Gastrocnemius medialis (tissue), 4 donors: ENCODE data around the gene DDT. TPM values are rescaled to one million over a fixed set of nuclear protein-coding genes. Genes with fewer than 3 reads are reported as not detected.
"Not testable (repeated sequence)": the region's sequence is repeated elsewhere in the genome, so short reads cannot be mapped to it uniquely, and the experiment has no call there.

Experiments
- ATAC-seq, 2 donors: fragments of 150-250 bp; one replicate each; pipeline ENCODE4 v1.9.1; 2016
- DNase-seq, 2 donors: peaks; one replicate each; pipeline ENCODE4 v3.0.0-alpha.2; 2019
- H3K27ac ChIP-seq, 4 donors: fragments of 200-600 bp; sonication (generic); 1 replicate in 1 of 4; 2 replicates in 3 of 4; pipeline ENCODE4 v1.5.1; 2016 to 2018; ENCODE audit warnings: mild to moderate bottlenecking in 2 of 4, moderate library complexity in 1 of 4
- H3K27me3 ChIP-seq, 3 donors: fragments of 200-600 bp; sonication (generic) in 2 of 3; 1 replicate in 1 of 3; 2 replicates in 2 of 3; pipeline versions ENCODE4 v1.5.1 to v1.6.0; 2016 to 2019; ENCODE audit warnings: mild to moderate bottlenecking in 1 of 3, moderate library complexity in 1 of 3
- H3K36me3 ChIP-seq, 2 donors: fragments of 200-600 bp; sonication (generic) in 1 of 2; one replicate each; pipeline ENCODE4 v1.5.1; 2017 to 2018
- H3K4me1 ChIP-seq, 2 donors: fragments of 200-600 bp; sonication (generic) in 1 of 2; one replicate each; pipeline ENCODE4 v1.5.1; 2016 to 2017; ENCODE audit warnings: mild to moderate bottlenecking in 2 of 2
- H3K4me3 ChIP-seq, 4 donors: fragments of 200-600 bp; sonication (generic) in 3 of 4; 1 replicate in 1 of 4; 2 replicates in 3 of 4; pipeline ENCODE4 v1.5.1; 2016 to 2019; ENCODE audit warnings: mild to moderate bottlenecking in 2 of 4
- H3K9me3 ChIP-seq, 3 donors: fragments of 200-600 bp; sonication (generic) in 2 of 3; 1 replicate in 1 of 3; 2 replicates in 2 of 3; pipeline ENCODE4 v1.5.1; 2016 to 2019
- POLR2A ChIP-seq, 2 donors: fragments of 450-650 bp; IDR thresholded peaks; one replicate each; pipeline ENCODE4 v1.6.1; 2017; ENCODE audit warnings: antibody characterized with exemption in 2 of 2, mild to moderate bottlenecking in 2 of 2, moderate library complexity in 2 of 2
- in situ Hi-C, 4 donors: fragments of 200-750 bp; cut with MboI; loops; one replicate each; pipeline versions ENCODE4 v1.15.0 to v1.8.0; 2017; ENCODE audit warnings: low sequenced_read_pairs in 4 of 4
- intact Hi-C: fragments of 100-400 bp; cut with DNase I; formaldehyde crosslinking; loops from one replicate; pipeline ENCODE4 v1.15.1; 2023; ENCODE audit warnings: low total_unique reads
- total RNA-seq, 4 donors: library from RNA; depleted of rRNA; stranded (reverse); fragments of >200 nt; gene quantifications; one replicate each; pipeline versions ENCODE4 v1.1.0 to v1.2.3, GENCODE V29; 2016
- TF ChIP-seq, protein P1 (sequence below), 5 experiments: fragments of 450-650 bp in 3 of 5; fragments of 200-600 bp in 2 of 5; sonication (generic) in 2 of 5; IDR thresholded peaks in 4 of 5; conservative IDR thresholded peaks in 1 of 5; 1 replicate in 4 of 5; 2 replicates in 1 of 5; pipeline ENCODE4 v1.5.1; 2016 to 2019; ENCODE audit warnings: antibody characterized with exemption in 5 of 5, mild to moderate bottlenecking in 3 of 5, moderate library complexity in 3 of 5

The DDT gene
- total RNA-seq, 4 donors from 2014 or later, result 98.1 to 134 (median 107) TPM

DNA sequence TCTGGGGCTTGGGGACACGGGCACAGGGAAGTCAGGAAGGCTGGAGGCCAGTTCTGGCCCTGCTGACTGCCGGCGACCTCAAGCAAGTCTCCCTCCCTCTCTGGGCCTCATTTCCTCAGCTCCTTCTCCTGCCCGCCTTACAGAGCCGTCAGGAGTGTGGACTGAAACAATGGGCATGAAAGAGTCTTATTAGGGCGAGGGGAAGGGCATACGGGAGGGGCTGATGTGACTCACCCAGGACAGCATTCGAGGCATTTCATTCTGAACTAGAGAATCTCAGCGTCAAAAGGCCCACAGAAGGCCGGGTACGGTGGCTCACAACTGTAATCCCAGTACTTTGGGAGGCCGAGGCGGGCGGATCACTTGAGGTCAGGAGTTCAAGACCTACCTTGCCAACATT, 34.1 kb downstream of the DDT start:
- H3K9me3 ChIP-seq, H3K4me1 ChIP-seq, H3K27me3 ChIP-seq, intact Hi-C loops, ATAC-seq, H3K36me3 ChIP-seq, DNase-seq, in situ Hi-C loops, H3K4me3 ChIP-seq, H3K27ac ChIP-seq: not testable (repeated sequence)

DNA sequence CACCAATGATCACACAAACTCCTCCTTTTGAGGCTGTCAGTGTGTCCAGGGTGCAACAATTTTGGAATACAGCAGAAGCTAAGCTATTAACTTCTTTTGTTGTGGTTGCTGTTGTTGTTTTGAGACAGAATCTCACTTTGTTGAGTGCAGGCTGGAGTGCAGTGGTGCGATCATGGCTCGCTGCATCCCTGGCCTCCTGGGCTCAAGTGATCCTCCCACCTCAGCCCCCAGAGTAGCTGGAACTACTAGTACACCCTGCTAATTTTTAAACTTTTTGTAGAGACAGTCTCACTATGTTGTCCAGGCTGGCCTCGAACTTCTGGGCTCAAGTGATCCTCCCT, 35.3 kb downstream of the DDT start:
- intact Hi-C loops (loop anchor here (5.0 kb wide), 1 partner anchor 68 kb away; the partner anchor contains the start of gene GSTT4), in situ Hi-C loops (loop anchor here in 1 of 4 donors (5.0 kb wide), 1 partner anchor 68 kb away; the partner anchor contains the start of gene GSTT4)
- H3K27ac ChIP-seq, result no peak overlapping the region
- ATAC-seq, result no peak
- no peaks in the 10 kb centered on the region for H3K9me3 ChIP-seq
- DNase-seq, result no peak
- no peaks in the 10 kb centered on the region for H3K27me3 ChIP-seq
- H3K36me3 ChIP-seq, result no peaks in the 10 kb centered on the region
- no peaks in the 10 kb centered on the region for H3K4me1 ChIP-seq
- no peak overlapping the region for H3K4me3 ChIP-seq
- TF ChIP-seq POLR2A (IDR thresholded peaks at IDR 0.05), result no peak
- TF ChIP-seq, protein P1, sequence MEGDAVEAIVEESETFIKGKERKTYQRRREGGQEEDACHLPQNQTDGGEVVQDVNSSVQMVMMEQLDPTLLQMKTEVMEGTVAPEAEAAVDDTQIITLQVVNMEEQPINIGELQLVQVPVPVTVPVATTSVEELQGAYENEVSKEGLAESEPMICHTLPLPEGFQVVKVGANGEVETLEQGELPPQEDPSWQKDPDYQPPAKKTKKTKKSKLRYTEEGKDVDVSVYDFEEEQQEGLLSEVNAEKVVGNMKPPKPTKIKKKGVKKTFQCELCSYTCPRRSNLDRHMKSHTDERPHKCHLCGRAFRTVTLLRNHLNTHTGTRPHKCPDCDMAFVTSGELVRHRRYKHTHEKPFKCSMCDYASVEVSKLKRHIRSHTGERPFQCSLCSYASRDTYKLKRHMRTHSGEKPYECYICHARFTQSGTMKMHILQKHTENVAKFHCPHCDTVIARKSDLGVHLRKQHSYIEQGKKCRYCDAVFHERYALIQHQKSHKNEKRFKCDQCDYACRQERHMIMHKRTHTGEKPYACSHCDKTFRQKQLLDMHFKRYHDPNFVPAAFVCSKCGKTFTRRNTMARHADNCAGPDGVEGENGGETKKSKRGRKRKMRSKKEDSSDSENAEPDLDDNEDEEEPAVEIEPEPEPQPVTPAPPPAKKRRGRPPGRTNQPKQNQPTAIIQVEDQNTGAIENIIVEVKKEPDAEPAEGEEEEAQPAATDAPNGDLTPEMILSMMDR (IDR thresholded peaks at IDR 0.05 in 4 of 5, conservative IDR thresholded peaks at IDR 0.05 in 1 of 5), result no peak

DNA sequence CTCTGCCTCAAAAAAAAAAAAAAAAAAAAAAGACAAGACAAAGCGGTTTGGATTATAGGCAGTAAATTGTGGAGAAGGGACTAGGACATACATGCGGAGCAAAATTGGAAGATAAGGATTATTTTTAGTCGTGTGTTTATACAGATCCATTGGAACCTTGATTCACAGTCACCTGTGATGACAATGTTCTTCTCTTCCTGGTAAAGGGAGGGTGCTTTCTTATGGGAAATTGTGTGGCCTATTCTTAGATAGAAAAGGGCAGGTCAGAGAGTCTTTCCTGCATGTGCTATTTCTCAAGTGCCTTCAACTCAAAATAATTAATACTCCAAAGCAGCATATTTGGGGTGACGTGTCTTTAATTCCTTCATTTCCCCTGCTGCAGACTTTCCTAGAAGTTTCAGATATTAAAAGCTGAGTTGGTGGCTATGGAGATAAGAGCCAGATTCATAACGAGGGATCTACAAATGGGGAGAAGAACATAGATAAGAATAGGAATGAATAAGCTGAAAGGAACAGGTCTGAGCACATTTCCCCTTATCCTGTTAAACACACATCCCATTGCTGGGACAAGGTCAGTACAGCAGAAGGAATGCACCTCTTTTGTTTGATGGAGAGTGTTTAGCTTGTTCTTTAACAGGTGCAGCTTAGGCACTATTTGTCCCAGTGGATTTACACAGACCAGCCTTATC, 35.8 kb downstream of the DDT start:
- no peaks in the 10 kb centered on the region for H3K4me1 ChIP-seq
- ATAC-seq (no peak), DNase-seq (no peak)
- TF ChIP-seq POLR2A (IDR thresholded peaks at IDR 0.05), result no peak
- H3K4me3 ChIP-seq, result no peak overlapping the region
- H3K27me3 ChIP-seq, result no peaks in the 10 kb centered on the region
- no peaks in the 10 kb centered on the region for H3K9me3 ChIP-seq
- no peaks in the 10 kb centered on the region for H3K36me3 ChIP-seq
- H3K27ac ChIP-seq, result no peak overlapping the region
- in situ Hi-C loops, result loop anchor here in 1 of 4 donors (5.0 kb wide), 1 partner anchor 69 kb away; the partner anchor contains the start of gene GSTT4
- intact Hi-C loops, result loop anchor here (5.0 kb wide), 1 partner anchor 69 kb away; the partner anchor contains the start of gene GSTT4

DNA sequence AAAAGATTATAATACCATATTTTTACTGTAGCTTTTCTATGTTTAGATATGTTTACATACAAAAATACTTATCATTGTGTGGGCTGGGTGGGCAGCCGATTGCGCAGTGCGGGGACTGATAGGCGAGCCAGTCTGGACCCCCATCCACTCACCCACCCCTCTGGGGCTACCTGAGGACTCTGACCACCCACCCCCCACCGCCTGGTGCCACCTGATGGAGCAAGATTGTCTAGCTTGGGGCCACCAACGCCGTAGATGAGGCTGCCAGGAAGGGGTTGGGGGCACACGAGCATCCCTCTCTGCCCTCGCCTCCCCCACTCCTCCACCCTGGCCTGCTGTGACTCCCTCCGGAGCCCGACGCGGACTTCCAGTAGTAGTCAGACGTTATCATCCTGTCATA, 47.7 kb downstream of the DDT start:
- H3K27me3 ChIP-seq, result no peaks in the 10 kb centered on the region
- TF ChIP-seq POLR2A (IDR thresholded peaks at IDR 0.05), result no peak
- TF ChIP-seq, protein P1 (IDR thresholded peaks at IDR 0.05 in 4 of 5, conservative IDR thresholded peaks at IDR 0.05 in 1 of 5), result no peak
- ATAC-seq (no peak), DNase-seq (no peak)
- H3K9me3 ChIP-seq, result no peaks in the 10 kb centered on the region
- H3K36me3 ChIP-seq, result peaks cover 0 to 11% of the 10 kb centered on the region in 2 donors
- intact Hi-C loops (no loop called here), in situ Hi-C loops (loop anchor here in 1 of 4 donors (10.0 kb wide), 1 partner anchor 48 kb away; the partner anchor contains the start of gene DDT)
- no peak overlapping the region for H3K4me3 ChIP-seq
- no peaks in the 10 kb centered on the region for H3K4me1 ChIP-seq
- H3K27ac ChIP-seq, result no peak overlapping the region

DNA sequence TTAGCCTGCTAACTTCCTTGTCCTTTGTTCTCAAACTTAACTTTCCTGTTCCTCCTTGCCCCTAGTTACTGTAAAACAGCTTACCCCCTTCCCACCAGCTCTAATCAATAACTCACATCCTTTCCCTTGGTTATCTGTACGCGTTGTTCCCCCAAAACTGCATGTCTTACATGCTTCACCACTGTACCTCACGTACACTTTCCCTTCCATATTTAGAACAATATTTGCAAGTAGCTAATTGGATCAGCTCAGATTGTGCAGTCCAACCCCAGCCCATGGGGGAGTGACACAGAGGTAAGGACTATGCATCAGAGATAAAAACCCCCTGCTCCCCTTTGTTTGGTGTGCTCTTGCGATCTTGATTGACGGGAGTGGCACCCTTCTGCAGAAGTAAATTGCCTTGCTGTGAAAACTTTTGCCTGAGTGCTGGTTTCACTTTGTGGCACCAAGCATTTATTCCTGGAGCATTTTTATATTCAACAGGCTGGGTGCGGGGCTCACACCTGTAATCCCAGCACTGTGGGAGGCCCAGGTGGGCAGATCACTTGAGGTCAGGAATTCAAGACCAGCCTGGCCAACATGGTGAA, 49.1 kb downstream of the DDT start:
- peaks cover 0 to 11% of the 10 kb centered on the region in 2 donors for H3K36me3 ChIP-seq
- intact Hi-C loops (no loop called here), in situ Hi-C loops (loop anchor here in 1 of 4 donors (10.0 kb wide), 1 partner anchor 50 kb away; the partner anchor contains the start of gene DDT)
- TF ChIP-seq POLR2A (IDR thresholded peaks at IDR 0.05), result no peak
- TF ChIP-seq, protein P1 (IDR thresholded peaks at IDR 0.05 in 4 of 5, conservative IDR thresholded peaks at IDR 0.05 in 1 of 5), result no peak
- no peaks in the 10 kb centered on the region for H3K9me3 ChIP-seq
- H3K27me3 ChIP-seq, result no peaks in the 10 kb centered on the region
- DNase-seq, result no peak
- no peak for ATAC-seq
- no peak overlapping the region for H3K4me3 ChIP-seq
- H3K4me1 ChIP-seq, result no peaks in the 10 kb centered on the region
- no peak overlapping the region for H3K27ac ChIP-seq
